Epithelial cell of esophagus (primary cell): ENCODE results near the gene PLCE1.

Experiments
- DNase-seq: peaks from one replicate; pipeline ENCODE4 v3.0.0; 2010; ENCODE audit warnings: low read depth
- H3K4me3 ChIP-seq: 2 replicates; pipeline ENCODE4 v1.5.1; 2011; ENCODE audit warnings: mild to moderate bottlenecking, low read length, control low read depth
- CTCF ChIP-seq: IDR thresholded peaks from 2 replicates; pipeline ENCODE4 v1.5.1; 2011; ENCODE audit warnings: low read depth, mild to moderate bottlenecking, low read length, control low read depth, inconsistent platforms; ENCODE audit not compliant: insufficient read depth; ENCODE audit errors: missing control alignments

PLCE1 gene

GRCh38 chr10:94000638-94001415, 7.1 kb downstream of the PLCE1 start:
- TF ChIP-seq CTCF = no peak
- DNase-seq = no peak
- H3K4me3 ChIP-seq = no peak overlapping the region

GRCh38 chr10:94001416-94001810, 7.7 kb downstream of the PLCE1 start:
- no peak for TF ChIP-seq CTCF
- no peak for DNase-seq
- no peak overlapping the region for H3K4me3 ChIP-seq

GRCh38 chr10:94002156-94002555, 8.4 kb downstream of the PLCE1 start:
- peak; percentile 43 for DNase-seq
- H3K4me3 ChIP-seq = no peak overlapping the region
- no peak for TF ChIP-seq CTCF

GRCh38 chr10:94003488-94003887, 9.8 kb downstream of the PLCE1 start:
- no peak for TF ChIP-seq CTCF
- H3K4me3 ChIP-seq = no peak overlapping the region
- no peak for DNase-seq

GRCh38 chr10:94005050-94005449, 11.3 kb downstream of the PLCE1 start:
- peak; percentile 65 for DNase-seq

GRCh38 chr10:94006591-94007550, 13.1 kb downstream of the PLCE1 start:
- TF ChIP-seq CTCF = no peak
- peak; percentile 63 for DNase-seq
- no peak overlapping the region for H3K4me3 ChIP-seq

More at GRCh38 chr10:94005050-94005449, 11.3 kb downstream of the PLCE1 start:
- H3K4me3 ChIP-seq = no peak overlapping the region
- TF ChIP-seq CTCF = no peak
